Stimulated activated CD4-positive, alpha-beta T cell treated with anti-CD3 and anti-CD28 coated beads, TNF-alpha, amount 100 ng/mL, for 1 hour (primary cell): Measurements from ENCODE around the gene OR2Y1.
"Not testable (repeated sequence)": the region's sequence is repeated elsewhere in the genome, so short reads cannot be mapped to it uniquely, and the experiment has no call there.

ENCODE experiments used
- DNase-seq, 3 donors: peaks; one replicate each; pipeline ENCODE4 v3.0.0-alpha.2; 2020; ENCODE audit warnings: low read depth in 3 of 3, low spot score in 1 of 3

OR2Y1 gene

GRCh38 chr5:180740953-180741352, 1.1 kb upstream of the OR2Y1 start:
- DNase-seq = not testable (repeated sequence)

- DNase-seq = no peak
Measured at GRCh38 chr5:180739271-180739670, 587 bp downstream of the OR2Y1 start.

GRCh38 chr5:180736536-180736935, 3.3 kb downstream of the OR2Y1 start:
- DNase-seq = no peak

- no peak for DNase-seq
Measured at GRCh38 chr5:180724944-180725343, 14.9 kb downstream of the OR2Y1 start.

- no peak for DNase-seq
Measured at GRCh38 chr5:180723936-180724335, 15.9 kb downstream of the OR2Y1 start.

- DNase-seq = no peak
Measured at GRCh38 chr5:180720486-180720885, 19.4 kb downstream of the OR2Y1 start.

- no peak for DNase-seq
Measured at GRCh38 chr5:180719781-180720180, 20.1 kb downstream of the OR2Y1 start.

GRCh38 chr5:180718810-180719453, 20.9 kb downstream of the OR2Y1 start:
- peak in 1 of 3 donors; percentile 9 for DNase-seq

- no peak for DNase-seq
Measured at GRCh38 chr5:180717989-180718388, 21.9 kb downstream of the OR2Y1 start.

- no peak for DNase-seq
Measured at GRCh38 chr5:180704362-180704761, 35.5 kb downstream of the OR2Y1 start.

- no peak for DNase-seq
Measured at GRCh38 chr5:180703912-180704311, 35.9 kb downstream of the OR2Y1 start.

GRCh38 chr5:180703371-180703770, 36.5 kb downstream of the OR2Y1 start:
- not testable (repeated sequence) for DNase-seq

- DNase-seq = not testable (repeated sequence)
Measured at GRCh38 chr5:180700440-180700839, 39.4 kb downstream of the OR2Y1 start.

- no peak for DNase-seq
Measured at GRCh38 chr5:180699042-180699441, 40.8 kb downstream of the OR2Y1 start.

GRCh38 chr5:180696116-180696515, 43.7 kb downstream of the OR2Y1 start:
- DNase-seq = no peak

GRCh38 chr5:180692429-180692828, 47.4 kb downstream of the OR2Y1 start:
- no peak for DNase-seq

GRCh38 chr5:180691046-180691445, 48.8 kb downstream of the OR2Y1 start:
- DNase-seq = no peak

GRCh38 chr5:180690562-180690961, 49.3 kb downstream of the OR2Y1 start:
- no peak for DNase-seq

- no peak for DNase-seq
Measured at GRCh38 chr5:180689775-180690174, 50.1 kb downstream of the OR2Y1 start.
